KOPT-K1 (cell line): Measurements from ENCODE around the gene STEAP3.

Source experiments
- H3K27ac ChIP-seq: fragments of 200-600 bp; sonication (generic); 2 replicates; pipeline ENCODE4 v1.5.1; 2016; ENCODE audit warnings: antibody characterized with exemption, mild to moderate bottlenecking, low read depth, low read length; ENCODE audit not compliant: poor library complexity, severe bottlenecking
- H3K36me3 ChIP-seq: fragments of 200-600 bp; sonication (generic); 2 replicates; pipeline ENCODE4 v1.5.1; 2017; ENCODE audit warnings: antibody characterized with exemption, mild to moderate bottlenecking, low read length, moderate library complexity; ENCODE audit not compliant: insufficient read depth
- H3K9me3 ChIP-seq: fragments of 200-600 bp; sonication (generic); 2 replicates; pipeline ENCODE4 v1.5.1; 2017; ENCODE audit warnings: antibody characterized with exemption, low read length, mild to moderate bottlenecking; ENCODE audit not compliant: insufficient read depth, poor library complexity, severe bottlenecking

The STEAP3 gene

GRCh38 chr2:119228136-119228535 lies 4.5 kb downstream of the STEAP3 start:
- Histone ChIP-seq H3K27ac (no peak overlapping the region), H3K36me3 (no peaks in the 10 kb centered on the region)

GRCh38 chr2:119228964-119229363 lies 5.3 kb downstream of the STEAP3 start:
- Histone ChIP-seq H3K27ac (no peak overlapping the region), H3K9me3 (no peaks in the 10 kb centered on the region), H3K36me3 (no peaks in the 10 kb centered on the region)

More at GRCh38 chr2:119228136-119228535, 4.5 kb downstream of the STEAP3 start:
- no peaks in the 10 kb centered on the region for H3K9me3 ChIP-seq

- Histone ChIP-seq H3K27ac (no peak overlapping the region), H3K9me3 (no peaks in the 10 kb centered on the region), H3K36me3 (no peaks in the 10 kb centered on the region)
Observed at GRCh38 chr2:119229716-119230115, 6.1 kb downstream of the STEAP3 start.

GRCh38 chr2:119230219-119231185 lies 6.9 kb downstream of the STEAP3 start:
- H3K9me3 ChIP-seq = no peaks in the 10 kb centered on the region
- H3K36me3 ChIP-seq = no peaks in the 10 kb centered on the region
- H3K27ac ChIP-seq = no peak overlapping the region

- Histone ChIP-seq H3K36me3 (no peaks in the 10 kb centered on the region), H3K27ac (no peak overlapping the region), H3K9me3 (no peaks in the 10 kb centered on the region)
Observed at GRCh38 chr2:119231975-119232665, 8.5 kb downstream of the STEAP3 start.

- no peaks in the 10 kb centered on the region for H3K36me3 ChIP-seq
- no peak overlapping the region for H3K27ac ChIP-seq
- no peaks in the 10 kb centered on the region for H3K9me3 ChIP-seq
Observed at GRCh38 chr2:119232666-119232993, 9.0 kb downstream of the STEAP3 start.

- no peaks in the 10 kb centered on the region for H3K9me3 ChIP-seq
- no peaks in the 10 kb centered on the region for H3K36me3 ChIP-seq
- no peak overlapping the region for H3K27ac ChIP-seq
Observed at GRCh38 chr2:119233326-119234020, 9.8 kb downstream of the STEAP3 start.

GRCh38 chr2:119234021-119235019 lies 10.7 kb downstream of the STEAP3 start:
- no peak overlapping the region for H3K27ac ChIP-seq
- H3K36me3 ChIP-seq = no peaks in the 10 kb centered on the region
- no peaks in the 10 kb centered on the region for H3K9me3 ChIP-seq

GRCh38 chr2:119236796-119237195 lies 13.2 kb downstream of the STEAP3 start:
- H3K9me3 ChIP-seq = no peaks in the 10 kb centered on the region
- H3K36me3 ChIP-seq = no peaks in the 10 kb centered on the region
- H3K27ac ChIP-seq = no peak overlapping the region

GRCh38 chr2:119240311-119241204 lies 16.9 kb downstream of the STEAP3 start:
- no peak overlapping the region for H3K27ac ChIP-seq

GRCh38 chr2:119241205-119241532 lies 17.5 kb downstream of the STEAP3 start:
- Histone ChIP-seq H3K9me3 (no peaks in the 10 kb centered on the region), H3K27ac (no peak overlapping the region), H3K36me3 (no peaks in the 10 kb centered on the region)

More at GRCh38 chr2:119240311-119241204, 16.9 kb downstream of the STEAP3 start:
- Histone ChIP-seq H3K9me3 (no peaks in the 10 kb centered on the region), H3K36me3 (no peaks in the 10 kb centered on the region)

- Histone ChIP-seq H3K27ac (no peak overlapping the region), H3K9me3 (no peaks in the 10 kb centered on the region)
Observed at GRCh38 chr2:119242276-119243119, 18.9 kb downstream of the STEAP3 start.

GRCh38 chr2:119243621-119244020 lies 20.0 kb downstream of the STEAP3 start:
- Histone ChIP-seq H3K36me3 (no peaks in the 10 kb centered on the region), H3K9me3 (no peaks in the 10 kb centered on the region), H3K27ac (no peak overlapping the region)

More at GRCh38 chr2:119242276-119243119, 18.9 kb downstream of the STEAP3 start:
- no peaks in the 10 kb centered on the region for H3K36me3 ChIP-seq
